WTC11 (cell line): ENCODE measurements around the gene EXOSC1. TPM values are rescaled to one million over a fixed set of nuclear protein-coding genes. Genes with fewer than 3 reads are reported as not detected.

Experiments
- E2F1 ChIP-seq: sonication (generic); formaldehyde crosslinking; IDR thresholded peaks from 2 replicates; pipeline ENCODE4 v1.8.0; 2022; ENCODE audit warnings: mild to moderate bottlenecking, missing genetic modification reagents
- ELF4 ChIP-seq: sonication (generic); formaldehyde crosslinking; IDR thresholded peaks from 2 replicates; pipeline ENCODE4 v1.8.1; 2022; ENCODE audit warnings: low read depth, mild to moderate bottlenecking, moderate library complexity, missing genetic modification reagents
- FOXK1 ChIP-seq: sonication (generic); formaldehyde crosslinking; IDR thresholded peaks from 2 replicates; pipeline ENCODE4 v1.8.0; 2022; ENCODE audit warnings: mild to moderate bottlenecking, moderate library complexity, missing genetic modification reagents
- IRF1 ChIP-seq: sonication (generic); formaldehyde crosslinking; IDR thresholded peaks from 2 replicates; pipeline ENCODE4 v1.8.0; 2023; ENCODE audit warnings: missing genetic modification reagents
- PRDM15 ChIP-seq: sonication (generic); formaldehyde crosslinking; IDR thresholded peaks from 2 replicates; pipeline ENCODE4 v1.8.0; 2022; ENCODE audit warnings: missing genetic modification reagents
- RELA ChIP-seq: sonication (generic); formaldehyde crosslinking; IDR thresholded peaks from 2 replicates; pipeline ENCODE4 v1.8.1; 2022; ENCODE audit warnings: missing genetic modification reagents, mild to moderate bottlenecking, borderline replicate concordance
- ZNF219 ChIP-seq: sonication (generic); formaldehyde crosslinking; IDR thresholded peaks from 2 replicates; pipeline ENCODE4 v1.8.0; 2023; ENCODE audit warnings: missing genetic modification reagents, mild to moderate bottlenecking, borderline replicate concordance
- ZNF396 ChIP-seq: fragments of 250-450 bp; sonication (Bioruptor Pico); IDR thresholded peaks from 2 replicates; pipeline ENCODE4 v1.8.0; 2021; ENCODE audit warnings: mild to moderate bottlenecking, moderate library complexity, borderline replicate concordance
- ZNF423 ChIP-seq: fragments of 250-450 bp; sonication (Bioruptor Pico); IDR thresholded peaks from 2 replicates; pipeline ENCODE4 v2.1.2; 2022; ENCODE audit warnings: mild to moderate bottlenecking, moderate library complexity
- ZNF425 ChIP-seq: fragments of 250-450 bp; sonication (Bioruptor Pico); conservative IDR thresholded peaks from 2 replicates; pipeline ENCODE4 v1.9.0; 2021; ENCODE audit warnings: mild to moderate bottlenecking
- total RNA-seq: library from RNA; stranded (reverse); gene quantifications from 3 replicates; pipeline ENCODE4 v1.2.3, GENCODE V29; 2021
- TF ChIP-seq, protein P1 (sequence below): sonication (generic); formaldehyde crosslinking; IDR thresholded peaks from 2 replicates; pipeline ENCODE4 v1.8.1; 2022; ENCODE audit warnings: low read depth, missing genetic modification reagents, borderline replicate concordance
- TF ChIP-seq, protein P2 (sequence below): sonication (generic); formaldehyde crosslinking; IDR thresholded peaks from 2 replicates; pipeline ENCODE4 v1.8.1; 2023; ENCODE audit warnings: mild to moderate bottlenecking, missing genetic modification reagents, moderate library complexity
- TF ChIP-seq, protein P3 (sequence below): sonication (generic); formaldehyde crosslinking; IDR thresholded peaks from 2 replicates; pipeline ENCODE4 v1.8.0; 2023; ENCODE audit warnings: missing genetic modification reagents, mild to moderate bottlenecking, borderline replicate concordance
- TF ChIP-seq, protein P4 (sequence below): sonication (generic); formaldehyde crosslinking; IDR thresholded peaks from 2 replicates; pipeline ENCODE4 v1.8.1; 2022; ENCODE audit warnings: missing genetic modification reagents, borderline replicate concordance
- TF ChIP-seq, protein P5 (sequence below): sonication (generic); formaldehyde crosslinking; IDR thresholded peaks from 2 replicates; pipeline ENCODE4 v1.8.1; 2023; ENCODE audit warnings: mild to moderate bottlenecking, missing genetic modification reagents, moderate library complexity
- TF ChIP-seq, protein P6 (sequence below): sonication (generic); formaldehyde crosslinking; IDR thresholded peaks from 2 replicates; pipeline ENCODE4 v1.8.0; 2023; ENCODE audit warnings: mild to moderate bottlenecking, missing genetic modification reagents

Gene EXOSC1
- total RNA-seq, 1 experiment from 2014 or later = 53.7 TPM

- no peak for TF ChIP-seq PRDM15 (CRISPR knock-in tag)
- TF ChIP-seq, protein P1, sequence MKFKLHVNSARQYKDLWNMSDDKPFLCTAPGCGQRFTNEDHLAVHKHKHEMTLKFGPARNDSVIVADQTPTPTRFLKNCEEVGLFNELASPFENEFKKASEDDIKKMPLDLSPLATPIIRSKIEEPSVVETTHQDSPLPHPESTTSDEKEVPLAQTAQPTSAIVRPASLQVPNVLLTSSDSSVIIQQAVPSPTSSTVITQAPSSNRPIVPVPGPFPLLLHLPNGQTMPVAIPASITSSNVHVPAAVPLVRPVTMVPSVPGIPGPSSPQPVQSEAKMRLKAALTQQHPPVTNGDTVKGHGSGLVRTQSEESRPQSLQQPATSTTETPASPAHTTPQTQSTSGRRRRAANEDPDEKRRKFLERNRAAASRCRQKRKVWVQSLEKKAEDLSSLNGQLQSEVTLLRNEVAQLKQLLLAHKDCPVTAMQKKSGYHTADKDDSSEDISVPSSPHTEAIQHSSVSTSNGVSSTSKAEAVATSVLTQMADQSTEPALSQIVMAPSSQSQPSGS (CRISPR knock-in tag) = no peak
- TF ChIP-seq, protein P2, sequence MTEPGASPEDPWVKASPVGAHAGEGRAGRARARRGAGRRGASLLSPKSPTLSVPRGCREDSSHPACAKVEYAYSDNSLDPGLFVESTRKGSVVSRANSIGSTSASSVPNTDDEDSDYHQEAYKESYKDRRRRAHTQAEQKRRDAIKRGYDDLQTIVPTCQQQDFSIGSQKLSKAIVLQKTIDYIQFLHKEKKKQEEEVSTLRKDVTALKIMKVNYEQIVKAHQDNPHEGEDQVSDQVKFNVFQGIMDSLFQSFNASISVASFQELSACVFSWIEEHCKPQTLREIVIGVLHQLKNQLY = no peak
- no peak for TF ChIP-seq ZNF396 (CRISPR knock-in tag)
- no peak for TF ChIP-seq RELA
- no peak for TF ChIP-seq IRF1
- TF ChIP-seq, protein P3, sequence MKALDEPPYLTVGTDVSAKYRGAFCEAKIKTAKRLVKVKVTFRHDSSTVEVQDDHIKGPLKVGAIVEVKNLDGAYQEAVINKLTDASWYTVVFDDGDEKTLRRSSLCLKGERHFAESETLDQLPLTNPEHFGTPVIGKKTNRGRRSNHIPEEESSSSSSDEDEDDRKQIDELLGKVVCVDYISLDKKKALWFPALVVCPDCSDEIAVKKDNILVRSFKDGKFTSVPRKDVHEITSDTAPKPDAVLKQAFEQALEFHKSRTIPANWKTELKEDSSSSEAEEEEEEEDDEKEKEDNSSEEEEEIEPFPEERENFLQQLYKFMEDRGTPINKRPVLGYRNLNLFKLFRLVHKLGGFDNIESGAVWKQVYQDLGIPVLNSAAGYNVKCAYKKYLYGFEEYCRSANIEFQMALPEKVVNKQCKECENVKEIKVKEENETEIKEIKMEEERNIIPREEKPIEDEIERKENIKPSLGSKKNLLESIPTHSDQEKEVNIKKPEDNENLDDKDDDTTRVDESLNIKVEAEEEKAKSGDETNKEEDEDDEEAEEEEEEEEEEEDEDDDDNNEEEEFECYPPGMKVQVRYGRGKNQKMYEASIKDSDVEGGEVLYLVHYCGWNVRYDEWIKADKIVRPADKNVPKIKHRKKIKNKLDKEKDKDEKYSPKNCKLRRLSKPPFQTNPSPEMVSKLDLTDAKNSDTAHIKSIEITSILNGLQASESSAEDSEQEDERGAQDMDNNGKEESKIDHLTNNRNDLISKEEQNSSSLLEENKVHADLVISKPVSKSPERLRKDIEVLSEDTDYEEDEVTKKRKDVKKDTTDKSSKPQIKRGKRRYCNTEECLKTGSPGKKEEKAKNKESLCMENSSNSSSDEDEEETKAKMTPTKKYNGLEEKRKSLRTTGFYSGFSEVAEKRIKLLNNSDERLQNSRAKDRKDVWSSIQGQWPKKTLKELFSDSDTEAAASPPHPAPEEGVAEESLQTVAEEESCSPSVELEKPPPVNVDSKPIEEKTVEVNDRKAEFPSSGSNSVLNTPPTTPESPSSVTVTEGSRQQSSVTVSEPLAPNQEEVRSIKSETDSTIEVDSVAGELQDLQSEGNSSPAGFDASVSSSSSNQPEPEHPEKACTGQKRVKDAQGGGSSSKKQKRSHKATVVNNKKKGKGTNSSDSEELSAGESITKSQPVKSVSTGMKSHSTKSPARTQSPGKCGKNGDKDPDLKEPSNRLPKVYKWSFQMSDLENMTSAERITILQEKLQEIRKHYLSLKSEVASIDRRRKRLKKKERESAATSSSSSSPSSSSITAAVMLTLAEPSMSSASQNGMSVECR (CRISPR knock-in tag) = no peak; the same call in 1 of the 2 replicates
- TF ChIP-seq ZNF219 = no peak
- no peak for TF ChIP-seq E2F1
- TF ChIP-seq, protein P4, sequence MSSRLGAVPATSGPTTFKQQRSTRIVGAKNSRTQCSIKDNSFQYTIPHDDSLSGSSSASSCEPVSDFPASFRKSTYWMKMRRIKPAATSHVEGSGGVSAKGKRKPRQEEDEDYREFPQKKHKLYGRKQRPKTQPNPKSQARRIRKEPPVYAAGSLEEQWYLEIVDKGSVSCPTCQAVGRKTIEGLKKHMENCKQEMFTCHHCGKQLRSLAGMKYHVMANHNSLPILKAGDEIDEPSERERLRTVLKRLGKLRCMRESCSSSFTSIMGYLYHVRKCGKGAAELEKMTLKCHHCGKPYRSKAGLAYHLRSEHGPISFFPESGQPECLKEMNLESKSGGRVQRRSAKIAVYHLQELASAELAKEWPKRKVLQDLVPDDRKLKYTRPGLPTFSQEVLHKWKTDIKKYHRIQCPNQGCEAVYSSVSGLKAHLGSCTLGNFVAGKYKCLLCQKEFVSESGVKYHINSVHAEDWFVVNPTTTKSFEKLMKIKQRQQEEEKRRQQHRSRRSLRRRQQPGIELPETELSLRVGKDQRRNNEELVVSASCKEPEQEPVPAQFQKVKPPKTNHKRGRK (CRISPR knock-in tag) = no peak
- TF ChIP-seq, protein P5, sequence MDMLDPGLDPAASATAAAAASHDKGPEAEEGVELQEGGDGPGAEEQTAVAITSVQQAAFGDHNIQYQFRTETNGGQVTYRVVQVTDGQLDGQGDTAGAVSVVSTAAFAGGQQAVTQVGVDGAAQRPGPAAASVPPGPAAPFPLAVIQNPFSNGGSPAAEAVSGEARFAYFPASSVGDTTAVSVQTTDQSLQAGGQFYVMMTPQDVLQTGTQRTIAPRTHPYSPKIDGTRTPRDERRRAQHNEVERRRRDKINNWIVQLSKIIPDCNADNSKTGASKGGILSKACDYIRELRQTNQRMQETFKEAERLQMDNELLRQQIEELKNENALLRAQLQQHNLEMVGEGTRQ (CRISPR knock-in tag) = peak; percentile 72
- TF ChIP-seq FOXK1 (CRISPR knock-in tag) = peak; percentile 99
- no peak for TF ChIP-seq ELF4 (CRISPR knock-in tag)
- TF ChIP-seq, protein P6, sequence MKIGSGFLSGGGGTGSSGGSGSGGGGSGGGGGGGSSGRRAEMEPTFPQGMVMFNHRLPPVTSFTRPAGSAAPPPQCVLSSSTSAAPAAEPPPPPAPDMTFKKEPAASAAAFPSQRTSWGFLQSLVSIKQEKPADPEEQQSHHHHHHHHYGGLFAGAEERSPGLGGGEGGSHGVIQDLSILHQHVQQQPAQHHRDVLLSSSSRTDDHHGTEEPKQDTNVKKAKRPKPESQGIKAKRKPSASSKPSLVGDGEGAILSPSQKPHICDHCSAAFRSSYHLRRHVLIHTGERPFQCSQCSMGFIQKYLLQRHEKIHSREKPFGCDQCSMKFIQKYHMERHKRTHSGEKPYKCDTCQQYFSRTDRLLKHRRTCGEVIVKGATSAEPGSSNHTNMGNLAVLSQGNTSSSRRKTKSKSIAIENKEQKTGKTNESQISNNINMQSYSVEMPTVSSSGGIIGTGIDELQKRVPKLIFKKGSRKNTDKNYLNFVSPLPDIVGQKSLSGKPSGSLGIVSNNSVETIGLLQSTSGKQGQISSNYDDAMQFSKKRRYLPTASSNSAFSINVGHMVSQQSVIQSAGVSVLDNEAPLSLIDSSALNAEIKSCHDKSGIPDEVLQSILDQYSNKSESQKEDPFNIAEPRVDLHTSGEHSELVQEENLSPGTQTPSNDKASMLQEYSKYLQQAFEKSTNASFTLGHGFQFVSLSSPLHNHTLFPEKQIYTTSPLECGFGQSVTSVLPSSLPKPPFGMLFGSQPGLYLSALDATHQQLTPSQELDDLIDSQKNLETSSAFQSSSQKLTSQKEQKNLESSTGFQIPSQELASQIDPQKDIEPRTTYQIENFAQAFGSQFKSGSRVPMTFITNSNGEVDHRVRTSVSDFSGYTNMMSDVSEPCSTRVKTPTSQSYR = no peak
- TF ChIP-seq ZNF425 (CRISPR knock-in tag) = no peak
- TF ChIP-seq ZNF423 (CRISPR knock-in tag) = no peak
Observed at GRCh38 chr10:97400665-97401454, 44.9 kb downstream of the EXOSC1 start, which contains the start of gene RRP12 (continued).
